Mucosa of descending colon (tissue), 3 donors: ENCODE results near the gene SLC7A7. TPM values are rescaled to one million over a fixed set of nuclear protein-coding genes. Genes with fewer than 3 reads are reported as not detected.
A peak's percentile ranks its signal among the peaks of the same experiment; 100 is the strongest.

Experiments
- ATAC-seq: fragments of 200-7000 bp; cut with Tn5 transposase; one replicate; pipeline ENCODE4 v1.9.1; 2020; ENCODE audit warnings: mild to moderate bottlenecking, moderate library complexity
- DNase-seq, 3 donors: peaks; one replicate each; pipeline ENCODE4 v3.0.0-alpha.2; 2020
- H3K36me3 ChIP-seq: fragments of 200-600 bp; one replicate; pipeline ENCODE4 v1.8.0; 2021; ENCODE audit warnings: low read depth, mild to moderate bottlenecking
- H3K4me1 ChIP-seq: fragments of 200-600 bp; one replicate; pipeline ENCODE4 v1.8.0; 2021; ENCODE audit warnings: low read depth, mild to moderate bottlenecking
- H3K4me3 ChIP-seq: fragments of 200-600 bp; one replicate; pipeline ENCODE4 v1.8.0; 2021; ENCODE audit warnings: mild to moderate bottlenecking
- H3K9me3 ChIP-seq: fragments of 200-600 bp; one replicate; pipeline ENCODE4 v1.8.0; 2021; ENCODE audit warnings: mild to moderate bottlenecking
- intact Hi-C, 2 donors: fragments of 100-400 bp; cut with DNase I in 1 of 2; cut with micrococcal nuclease in 1 of 2; formaldehyde crosslinking; loops; one replicate each; pipeline versions ENCODE4 v1.11.0 to v1.11.1; 2022; cut with DNase I, micrococcal nuclease
- total RNA-seq, 3 donors: library from RNA; stranded (reverse); fragmentation: NEBNext Ultra II Directional in 2 of 3; extraction: Animal tissue kit (Norgen Biotek cat#: 25700) in 2 of 3; gene quantifications; one replicate each; pipeline versions ENCODE4 v1.2.1 to v1.2.4, GENCODE V29; 2021 to 2023
- TF ChIP-seq, protein P1 (sequence below): fragments of 200-600 bp; IDR thresholded peaks from one replicate; pipeline ENCODE4 v1.8.0; 2022; ENCODE audit warnings: antibody characterized with exemption, mild to moderate bottlenecking
- donor health status: DM: no; HTN: no; CAD: no; lungs with moderate emphysema.
- donor health status: DM: no; HTN: no; CAD: no.
- donor health status: DM: no; HTN: yes; CAD: no.

SLC7A7 gene
- total RNA-seq, 3 donors from 2014 or later, result 7.6 to 13.7 (median 13.2) TPM

DNA sequence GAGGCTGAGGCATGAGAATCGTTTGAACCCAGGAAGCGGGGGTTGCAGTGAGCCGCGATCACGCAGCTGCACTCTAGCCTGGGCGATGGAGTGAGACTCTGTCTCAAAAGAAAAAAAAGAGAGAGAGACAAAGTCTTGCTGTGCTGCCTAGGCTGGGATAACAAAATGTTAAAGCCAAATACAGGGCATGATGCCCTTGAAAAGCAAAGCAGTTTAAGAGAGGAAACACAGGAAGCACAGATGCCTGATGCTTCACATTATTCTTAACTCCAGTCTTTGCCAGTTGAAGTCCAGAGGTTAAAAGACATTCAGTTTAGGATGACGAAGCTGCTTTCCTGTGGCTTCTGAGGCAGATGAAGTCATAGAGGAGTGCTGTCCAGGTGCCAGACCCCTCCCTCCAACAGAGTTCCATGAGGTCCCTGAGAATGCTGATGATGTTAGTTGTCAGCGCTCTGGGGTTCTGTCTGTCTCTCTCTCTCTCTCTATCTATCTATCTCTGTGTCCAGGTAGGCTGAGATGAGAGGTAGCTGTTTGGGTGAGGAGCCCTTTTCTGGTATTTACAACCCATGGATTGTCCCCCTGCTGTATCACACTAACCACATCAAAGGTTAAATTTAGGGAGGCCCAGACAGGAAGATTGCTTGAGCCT lies 9.6 kb upstream of the SLC7A7 start:
- no peak for DNase-seq
- ATAC-seq, result no peak
- Histone ChIP-seq H3K4me1 (peaks cover 11% of the 10 kb centered on the region), H3K9me3 (no peaks in the 10 kb centered on the region), H3K4me3 (no peak overlapping the region), H3K36me3 (no peaks in the 10 kb centered on the region)
- TF ChIP-seq, protein P1, sequence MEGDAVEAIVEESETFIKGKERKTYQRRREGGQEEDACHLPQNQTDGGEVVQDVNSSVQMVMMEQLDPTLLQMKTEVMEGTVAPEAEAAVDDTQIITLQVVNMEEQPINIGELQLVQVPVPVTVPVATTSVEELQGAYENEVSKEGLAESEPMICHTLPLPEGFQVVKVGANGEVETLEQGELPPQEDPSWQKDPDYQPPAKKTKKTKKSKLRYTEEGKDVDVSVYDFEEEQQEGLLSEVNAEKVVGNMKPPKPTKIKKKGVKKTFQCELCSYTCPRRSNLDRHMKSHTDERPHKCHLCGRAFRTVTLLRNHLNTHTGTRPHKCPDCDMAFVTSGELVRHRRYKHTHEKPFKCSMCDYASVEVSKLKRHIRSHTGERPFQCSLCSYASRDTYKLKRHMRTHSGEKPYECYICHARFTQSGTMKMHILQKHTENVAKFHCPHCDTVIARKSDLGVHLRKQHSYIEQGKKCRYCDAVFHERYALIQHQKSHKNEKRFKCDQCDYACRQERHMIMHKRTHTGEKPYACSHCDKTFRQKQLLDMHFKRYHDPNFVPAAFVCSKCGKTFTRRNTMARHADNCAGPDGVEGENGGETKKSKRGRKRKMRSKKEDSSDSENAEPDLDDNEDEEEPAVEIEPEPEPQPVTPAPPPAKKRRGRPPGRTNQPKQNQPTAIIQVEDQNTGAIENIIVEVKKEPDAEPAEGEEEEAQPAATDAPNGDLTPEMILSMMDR, result no peak
- intact Hi-C loops, result no loop called here

GRCh38 chr14:22822571-22823098 lies 7.4 kb upstream of the SLC7A7 start:
- DNase-seq (peak; percentile 80 to 87 (median 87)), ATAC-seq (peak; percentile 78)
- H3K4me1 ChIP-seq, result peaks cover 11% of the 10 kb centered on the region
- H3K9me3 ChIP-seq, result no peaks in the 10 kb centered on the region
- TF ChIP-seq, protein P1, result peak; percentile 62
- intact Hi-C loops, result loop anchor here in 1 of 2 donors (2.0 kb wide), 1 partner anchor 78 kb away; no protein-coding TSS in a partner anchor
- no peak overlapping the region for H3K4me3 ChIP-seq
- H3K36me3 ChIP-seq, result no peaks in the 10 kb centered on the region

DNA sequence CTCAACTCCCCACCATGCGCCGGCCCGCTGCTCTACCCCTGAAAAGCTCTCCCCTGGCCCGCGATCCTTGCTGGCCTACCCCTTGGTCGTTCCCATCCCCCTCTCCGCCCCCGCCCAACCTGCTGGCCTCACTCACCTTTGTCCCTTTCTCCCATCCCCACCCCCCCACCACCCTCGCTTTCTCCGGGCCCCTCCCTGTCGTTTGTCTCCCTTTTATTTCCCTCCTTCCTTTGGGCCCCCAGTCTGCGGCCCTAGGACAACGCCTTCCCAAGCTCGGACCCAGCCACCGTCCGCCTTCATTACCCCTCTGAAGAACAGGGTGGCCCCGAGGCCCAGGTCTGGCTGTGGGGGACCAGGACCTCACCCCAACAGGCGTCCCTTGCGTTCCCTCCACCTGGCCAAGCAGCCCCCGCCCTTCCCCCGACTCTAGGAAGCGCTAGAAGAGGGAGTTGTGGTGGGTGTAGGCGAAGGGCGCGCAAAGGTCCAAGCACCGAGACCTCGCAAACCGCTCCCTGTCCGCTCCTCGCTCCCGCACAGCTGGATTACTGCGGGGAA lies 6.9 kb upstream of the SLC7A7 start:
- peak in 1 of 3 donors; percentile 26 for DNase-seq
- intact Hi-C loops, result loop anchor here in 1 of 2 donors (2.0 kb wide), 1 partner anchor 79 kb away; no protein-coding TSS in a partner anchor
- Histone ChIP-seq H3K4me1 (peaks cover 11% of the 10 kb centered on the region), H3K36me3 (no peaks in the 10 kb centered on the region), H3K4me3 (no peak overlapping the region), H3K9me3 (no peaks in the 10 kb centered on the region)
- TF ChIP-seq, protein P1, result no peak
- no peak for ATAC-seq

DNA sequence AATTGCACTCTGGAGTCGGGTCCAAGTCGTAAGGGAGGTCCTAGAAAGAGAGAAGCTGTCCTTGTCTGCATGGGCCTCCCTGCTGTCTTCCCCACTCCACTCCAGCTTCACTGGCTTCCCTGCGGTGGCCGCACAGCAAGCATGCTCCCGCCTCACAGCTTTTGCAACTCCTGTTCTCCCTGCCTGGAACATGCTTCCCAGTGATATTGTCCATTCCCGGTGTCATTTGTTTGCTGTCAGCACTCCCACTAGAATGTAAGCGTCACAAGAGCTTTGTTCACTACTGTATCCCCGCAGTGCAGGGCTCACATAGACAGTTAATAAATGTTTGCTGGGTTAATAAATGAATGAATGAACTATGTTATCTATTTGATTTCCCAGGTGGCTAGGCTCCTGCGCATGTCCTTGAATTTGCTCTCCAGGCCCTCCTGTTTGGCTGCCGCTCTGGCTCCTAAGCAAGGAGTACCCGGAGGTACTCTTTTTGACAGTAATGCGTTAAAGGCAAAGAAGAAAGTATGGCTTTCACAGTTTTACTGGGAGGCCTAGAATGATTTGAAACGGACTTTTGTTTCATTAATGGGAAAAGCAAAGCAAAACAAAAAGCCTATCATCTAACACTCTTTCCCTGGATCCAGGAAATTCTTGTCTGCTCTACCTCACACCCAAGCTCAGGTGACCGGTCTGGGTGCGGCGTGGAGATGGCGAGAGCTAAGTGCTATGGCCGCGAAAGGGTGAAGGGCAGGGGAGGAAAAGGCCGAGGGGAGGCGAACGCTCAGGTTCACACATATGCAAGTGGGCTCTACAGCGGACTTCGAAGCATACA lies 6.2 kb upstream of the SLC7A7 start:
- intact Hi-C loops, result loop anchor here in 1 of 2 donors (2.0 kb wide), 1 partner anchor 79 kb away; no protein-coding TSS in a partner anchor
- Histone ChIP-seq H3K4me1 (peaks cover 11% of the 10 kb centered on the region), H3K36me3 (no peaks in the 10 kb centered on the region), H3K9me3 (no peaks in the 10 kb centered on the region), H3K4me3 (no peak overlapping the region)
- TF ChIP-seq, protein P1, result no peak
- ATAC-seq (no peak), DNase-seq (peak in 1 of 3 donors; percentile 60)

- no peak for ATAC-seq
- intact Hi-C loops, result no loop called here
- no peak overlapping the region for H3K4me3 ChIP-seq
- H3K36me3 ChIP-seq, result no peaks in the 10 kb centered on the region
- no peak for DNase-seq
- H3K9me3 ChIP-seq, result no peaks in the 10 kb centered on the region
- peaks cover 11% of the 10 kb centered on the region for H3K4me1 ChIP-seq
- TF ChIP-seq, protein P1, result no peak
Observed at GRCh38 chr14:22820731-22821130, 5.5 kb upstream of the SLC7A7 start.
